ENCODE results near the gene NOTO.
"Not testable (repeated sequence)": the region's sequence is repeated elsewhere in the genome, so short reads cannot be mapped to it uniquely, and the experiment has no call there.

NOTO gene

DNA sequence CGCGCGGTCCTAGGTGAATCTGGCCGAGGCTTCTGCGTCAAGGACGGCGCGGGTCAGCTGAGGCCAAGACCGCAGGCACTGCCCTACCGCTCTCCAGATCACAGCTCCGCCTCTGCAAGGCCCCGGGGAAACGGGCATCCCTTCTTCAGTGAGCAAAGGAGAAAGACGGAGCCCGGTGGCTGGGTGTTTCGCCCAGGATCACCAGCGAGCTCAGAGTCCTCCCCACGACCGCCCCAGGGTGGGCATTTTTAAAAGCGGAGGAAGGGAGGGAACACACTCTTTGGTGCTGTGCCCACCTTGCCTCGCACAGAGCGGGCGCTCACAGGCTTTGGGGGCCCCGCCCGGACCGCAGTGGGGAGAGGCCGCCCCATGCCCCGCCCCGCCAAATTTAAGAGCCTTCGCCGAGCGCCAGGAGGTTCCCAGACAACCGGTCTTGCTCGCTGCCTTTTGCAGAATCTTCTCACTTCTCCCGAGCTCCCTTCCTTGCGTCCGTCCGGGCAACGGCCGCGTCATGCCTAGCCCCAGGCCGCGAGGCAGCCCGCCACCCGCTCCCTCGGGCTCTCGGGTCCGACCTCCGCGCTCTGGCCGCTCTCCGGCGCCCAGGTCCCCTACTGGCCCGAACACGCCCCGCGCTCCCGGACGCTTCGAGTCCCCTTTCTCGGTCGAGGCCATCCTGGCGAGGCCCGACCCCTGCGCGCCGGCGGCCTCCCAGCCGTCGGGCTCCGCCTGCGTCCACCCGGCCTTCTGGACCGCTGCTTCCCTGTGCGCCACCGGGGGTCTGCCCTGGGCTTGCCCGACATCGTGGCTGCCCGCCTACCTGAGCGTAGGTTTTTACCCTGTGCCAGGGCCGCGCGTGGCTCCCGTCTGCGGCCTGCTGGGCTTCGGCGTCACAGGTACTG lies at the start of gene NOTO:
Gene NOTO (plus strand): TSS at position 419 of the 899 bp plus-strand sequence. CDS start 93 bp downstream, at position 512.
- no peak for DNase-seq (ENCODE audit: low spot score)

GRCh38 chr2:73156539-73157124 lies 45.7 kb upstream of the NOTO start:
- peak; percentile 66 for DNase-seq (ENCODE audit: low spot score)

DNA sequence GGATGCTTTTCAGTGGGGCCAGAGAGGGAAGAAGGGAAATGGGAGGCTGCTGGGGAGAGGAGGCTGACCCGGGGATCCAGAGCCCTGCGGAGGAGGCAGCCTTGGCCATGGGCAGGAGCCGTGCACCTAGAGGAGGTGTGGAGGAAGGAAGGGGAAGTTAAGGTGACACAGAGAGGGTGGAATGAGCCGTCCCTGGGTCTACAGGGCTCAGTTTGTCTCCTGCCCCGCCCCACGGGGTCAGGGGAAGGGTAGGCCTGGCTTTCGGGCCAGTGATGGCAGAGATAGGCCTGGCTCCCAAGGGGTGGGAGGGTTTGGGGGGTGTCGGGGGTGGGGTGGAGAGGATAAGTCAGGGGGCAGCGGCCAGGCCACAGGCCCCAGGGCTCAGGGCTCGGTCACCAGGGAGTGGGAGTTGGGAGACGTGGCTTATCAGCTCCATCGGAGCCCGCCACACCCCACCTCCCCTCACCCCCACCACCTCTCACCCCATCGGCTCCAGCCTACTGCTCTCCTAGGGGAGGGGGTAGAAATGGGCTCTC lies 39.5 kb upstream of the NOTO start:
- DNase-seq (ENCODE audit: low spot score): no peak

- peak; percentile 72 for DNase-seq (ENCODE audit: low spot score)
Observed at GRCh38 chr2:73163483-73164367, 38.6 kb upstream of the NOTO start.

DNA sequence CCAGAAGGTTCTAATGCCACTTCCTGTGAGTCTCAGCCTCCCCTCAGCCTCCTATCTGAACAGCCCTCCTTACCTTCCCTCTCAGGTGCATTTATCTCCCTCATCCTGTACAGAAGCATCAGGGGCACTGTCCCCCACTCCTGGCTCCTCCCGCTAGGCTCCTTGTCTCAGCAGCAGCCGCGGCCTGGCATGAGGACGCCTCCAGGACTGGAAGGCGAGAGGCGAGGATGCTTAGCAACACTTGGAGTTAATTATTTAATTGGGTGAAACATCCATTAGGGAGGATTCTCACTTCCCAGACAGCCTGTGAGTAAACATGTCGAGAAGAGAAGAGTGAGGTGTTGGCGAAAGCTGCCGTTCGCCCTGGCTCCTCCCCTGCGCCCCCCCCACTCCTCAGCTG lies 36.4 kb upstream of the NOTO start:
- not testable (repeated sequence) for DNase-seq (ENCODE audit: low spot score)

DNA sequence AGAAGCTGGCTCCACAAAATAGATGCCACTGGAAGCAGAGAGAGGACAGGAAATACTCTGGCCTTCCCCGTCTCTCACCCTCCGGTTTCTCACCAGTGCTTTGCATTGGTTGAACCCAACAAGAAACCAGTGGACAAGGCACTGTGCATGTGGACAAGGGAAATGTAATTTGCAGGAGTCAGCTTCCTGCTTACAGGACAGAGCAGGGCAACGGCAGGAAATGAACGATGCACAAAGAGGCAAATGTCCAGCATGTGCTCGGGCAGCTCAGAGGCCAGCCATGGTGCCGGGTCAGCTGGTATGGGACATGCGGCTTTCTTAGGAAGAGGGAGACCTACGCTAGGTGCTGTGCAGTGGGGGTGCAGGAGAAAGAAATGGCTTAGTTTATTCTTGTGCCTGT lies 35.6 kb upstream of the NOTO start:
- DNase-seq (ENCODE audit: low spot score): not testable (repeated sequence)

GRCh38 chr2:73168348-73168747 lies 34.0 kb upstream of the NOTO start:
- not testable (repeated sequence) for DNase-seq (ENCODE audit: low spot score)

DNA sequence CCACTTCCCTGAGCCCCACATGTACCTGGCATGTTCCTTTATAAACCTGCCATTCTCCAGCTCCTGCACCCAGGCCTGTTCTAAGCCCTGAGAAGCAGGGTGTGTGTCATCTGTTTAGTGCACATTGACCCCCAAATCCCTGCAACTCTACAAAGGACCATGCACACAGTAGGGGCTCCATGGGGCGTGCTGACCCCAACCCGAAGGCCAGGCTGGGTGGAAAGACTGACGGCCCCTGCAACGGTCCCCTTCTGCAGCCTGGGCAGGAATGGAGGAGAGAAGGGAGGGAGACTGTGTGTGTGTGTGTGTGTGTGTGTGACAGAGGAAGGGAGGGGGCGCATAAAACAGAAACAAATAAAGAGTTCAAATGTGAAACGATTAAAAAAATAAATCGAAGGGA lies 32.0 kb upstream of the NOTO start:
- DNase-seq (ENCODE audit: low spot score): not testable (repeated sequence)

- no peak for DNase-seq (ENCODE audit: low spot score)
Observed at GRCh38 chr2:73172963-73173362, 29.4 kb upstream of the NOTO start.

- no peak for DNase-seq (ENCODE audit: low spot score)
Observed at GRCh38 chr2:73173781-73174180, 28.6 kb upstream of the NOTO start.

GRCh38 chr2:73174244-73174643 lies 28.1 kb upstream of the NOTO start:
- DNase-seq (ENCODE audit: low spot score): no peak

DNA sequence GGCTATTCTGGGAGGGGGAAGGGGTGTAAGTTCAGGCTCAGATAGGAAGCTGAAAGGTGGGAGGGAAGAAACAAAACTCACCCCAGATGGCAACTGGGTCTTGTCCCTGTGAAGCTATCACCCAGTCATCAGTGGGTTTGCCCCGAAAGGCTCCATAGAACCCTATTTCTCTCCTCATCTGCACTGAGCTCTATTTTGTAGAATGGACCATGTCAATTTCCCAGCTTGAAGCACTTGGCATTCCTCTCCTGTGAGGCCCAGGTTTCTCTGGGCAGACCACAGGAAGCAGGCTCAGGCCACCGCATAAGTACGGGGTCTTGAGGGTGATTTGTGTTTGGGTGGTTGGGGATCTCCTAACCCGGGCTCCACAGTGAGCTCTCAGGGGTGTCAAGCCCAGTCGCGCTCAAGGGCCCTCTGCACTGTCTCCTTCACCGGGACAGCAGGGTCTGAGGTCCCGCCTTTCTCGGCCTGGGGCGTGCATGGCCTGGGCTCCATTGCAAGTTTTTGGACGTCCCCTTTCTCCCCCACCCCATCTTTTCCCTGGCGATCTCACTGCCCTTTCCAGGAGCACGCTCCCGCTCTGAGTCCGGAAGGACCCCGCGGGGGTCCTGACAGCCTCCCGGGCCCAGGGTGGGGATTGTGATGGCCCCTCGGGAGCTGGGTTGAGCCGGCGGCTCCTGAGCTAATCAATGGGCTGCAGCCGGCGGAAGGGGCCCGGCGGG lies 27.3 kb upstream of the NOTO start:
- no peak for DNase-seq (ENCODE audit: low spot score)

GRCh38 chr2:73175663-73176204 lies 26.6 kb upstream of the NOTO start:
- DNase-seq (ENCODE audit: low spot score): peak; percentile 49

GRCh38 chr2:73176205-73176880 lies 26.0 kb upstream of the NOTO start:
- no peak for DNase-seq (ENCODE audit: low spot score)

DNA sequence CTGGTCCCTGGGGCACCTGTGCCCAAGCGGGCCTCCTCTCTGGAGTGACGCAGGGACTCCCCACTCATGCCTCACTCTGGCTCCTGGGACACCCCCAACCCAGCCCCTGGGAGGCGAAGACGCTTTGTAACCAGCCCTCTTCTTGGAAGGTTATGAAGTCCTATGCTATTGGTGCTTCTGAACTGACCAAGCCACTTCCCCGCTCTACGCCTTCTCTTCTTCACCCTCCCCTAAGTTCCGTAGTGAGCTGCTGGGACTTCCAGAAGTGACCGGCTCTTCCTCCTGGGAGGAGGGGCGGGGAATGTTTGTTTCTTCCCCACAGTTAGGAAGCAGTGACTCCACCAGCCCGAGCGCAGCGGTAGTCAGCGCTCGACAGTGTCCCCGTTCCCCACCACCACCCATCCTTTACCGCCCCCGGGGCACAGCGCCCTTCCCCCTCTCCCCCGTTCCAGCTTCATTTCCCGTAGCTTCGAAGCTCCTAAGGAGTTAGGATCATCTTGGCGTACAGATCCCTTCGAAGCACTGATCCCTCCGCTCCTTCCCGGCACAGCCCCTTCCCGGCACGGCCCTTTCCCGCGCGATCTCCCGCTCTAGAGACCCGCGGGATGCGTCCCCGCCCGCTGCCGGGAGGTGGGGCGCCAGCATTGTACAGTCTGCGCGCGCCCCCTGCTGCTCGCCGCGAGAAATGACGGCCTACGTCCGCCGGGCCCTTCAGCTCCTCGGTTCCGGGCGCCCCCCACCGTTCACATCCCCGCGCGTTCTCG lies 25.3 kb upstream of the NOTO start:
- DNase-seq (ENCODE audit: low spot score): peak; percentile 83

- peak; percentile 30 for DNase-seq (ENCODE audit: low spot score)
Observed at GRCh38 chr2:73177645-73178255, 24.6 kb upstream of the NOTO start.

- DNase-seq (ENCODE audit: low spot score): no peak
Observed at GRCh38 chr2:73185965-73186364, 16.4 kb upstream of the NOTO start.

DNA sequence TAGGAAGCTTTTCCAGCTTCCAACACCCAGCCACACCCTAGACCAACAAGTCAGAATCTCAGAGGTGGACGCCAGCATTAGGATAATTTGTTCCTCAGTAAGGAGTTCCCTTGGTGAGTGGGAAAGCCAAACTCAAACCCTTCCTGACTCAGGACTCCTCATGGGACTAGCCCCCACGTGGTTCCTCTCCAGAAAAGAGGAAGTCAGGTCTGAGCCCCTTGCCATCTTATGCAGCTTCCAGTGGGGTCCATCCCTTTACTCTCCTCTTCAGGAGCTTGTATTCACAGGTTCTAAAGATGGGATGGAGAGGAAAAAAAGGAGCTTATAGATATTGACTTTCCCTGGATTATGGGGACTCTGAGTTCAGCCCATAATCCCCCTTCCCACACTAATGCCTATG lies 14.8 kb upstream of the NOTO start:
- no peak for DNase-seq (ENCODE audit: low spot score)

GRCh38 chr2:73197579-73197978 lies 4.8 kb upstream of the NOTO start:
- no peak for DNase-seq (ENCODE audit: low spot score)

Data from kidney tubule cell (primary cell).